NCI-H446 treated with DMSO at 0.1 percent for 48 hours (cell line): Measurements from ENCODE around the gene PTPRN2.

ENCODE experiments used
- DNase-seq: peaks from one replicate; lab custom pipeline; 2025; lab: John Stamatoyannopoulos, UW

PTPRN2 gene

DNA sequence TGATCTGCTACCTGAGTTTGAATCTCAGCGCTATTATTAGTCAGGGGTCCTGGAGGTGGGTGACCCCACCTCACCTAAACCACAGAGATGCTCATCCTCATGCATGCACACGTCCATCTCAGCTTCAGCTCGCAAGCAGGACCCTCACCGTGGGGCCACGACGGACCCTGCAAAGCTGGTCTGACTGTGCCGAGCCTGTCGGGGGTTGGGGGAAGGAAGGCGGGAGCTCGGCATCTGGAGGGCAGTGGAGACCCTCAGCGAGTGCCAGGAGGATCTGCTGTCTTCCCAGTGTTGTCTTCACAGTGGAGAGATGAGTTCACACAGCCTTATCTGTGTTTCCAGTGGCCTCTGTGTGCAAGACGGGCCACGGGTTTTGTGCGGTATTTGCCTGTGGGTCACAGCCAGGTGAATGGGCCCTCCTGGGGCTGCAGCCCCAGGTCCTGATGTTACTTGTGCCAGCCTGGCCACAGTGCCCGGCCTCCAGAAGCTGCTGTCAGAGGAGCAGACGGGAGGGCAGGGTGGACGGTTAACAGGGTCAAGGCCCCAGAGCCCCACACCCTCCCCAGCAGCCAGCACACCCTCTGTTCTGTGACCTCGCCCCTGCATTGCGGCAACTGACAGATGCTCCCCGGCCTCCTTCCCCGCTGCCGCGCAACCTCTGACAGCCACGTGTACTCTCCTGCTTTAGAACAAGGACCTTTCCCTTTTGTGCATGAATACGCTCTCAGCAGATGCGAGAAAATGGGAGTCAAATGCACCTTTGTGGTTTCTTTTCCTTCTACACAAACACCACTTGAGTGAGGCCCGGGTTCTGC lies 722.1 kb downstream of the PTPRN2 start:
- DNase-seq, result no peak

- DNase-seq, result no peak
Measured at GRCh38 chr7:157864911-157865310, 722.7 kb downstream of the PTPRN2 start.

- DNase-seq, result no peak
Measured at GRCh38 chr7:157863906-157864810, 723.5 kb downstream of the PTPRN2 start.

DNA sequence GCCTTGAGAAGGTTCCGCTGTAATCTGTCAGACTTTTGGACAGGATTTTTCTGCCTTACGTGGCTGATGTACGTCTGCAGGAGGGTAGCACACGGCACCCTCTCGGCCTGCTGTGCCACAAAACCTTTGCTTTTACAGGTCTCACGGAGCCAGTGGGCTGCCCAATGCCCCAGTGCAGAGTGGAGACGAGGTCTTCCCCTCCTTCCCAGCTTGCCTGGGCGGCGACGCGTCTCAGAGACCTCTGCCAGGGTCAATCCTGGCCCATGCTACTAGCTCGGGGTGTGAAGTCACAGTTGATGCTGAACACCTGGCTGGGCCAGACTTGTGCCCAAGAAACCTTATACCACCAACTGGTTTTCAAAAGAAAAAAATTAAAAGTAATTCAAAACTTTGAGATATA lies 724.4 kb downstream of the PTPRN2 start:
- no peak for DNase-seq

- no peak for DNase-seq
Measured at GRCh38 chr7:157862731-157863130, 724.9 kb downstream of the PTPRN2 start.

DNA sequence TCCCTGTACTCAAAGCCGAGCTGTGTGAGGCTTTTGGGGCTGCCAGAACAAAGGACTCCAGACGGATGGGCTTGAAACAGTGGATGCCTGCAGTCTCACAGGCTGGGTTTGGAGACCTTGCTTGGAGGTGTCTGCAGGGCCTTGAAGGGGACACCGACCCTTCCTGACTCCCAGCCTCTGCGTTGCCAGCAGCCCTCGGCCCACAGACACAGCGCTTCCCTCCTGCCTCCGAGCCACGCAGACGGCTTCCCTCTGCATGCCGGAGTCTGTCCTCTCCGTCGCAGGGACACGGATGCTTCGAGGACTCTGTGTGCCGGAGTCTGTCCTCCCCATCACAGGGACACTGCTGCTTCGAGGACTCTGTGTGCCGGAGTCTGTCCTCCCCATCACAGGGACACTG lies 726.1 kb downstream of the PTPRN2 start:
- no peak for DNase-seq

DNA sequence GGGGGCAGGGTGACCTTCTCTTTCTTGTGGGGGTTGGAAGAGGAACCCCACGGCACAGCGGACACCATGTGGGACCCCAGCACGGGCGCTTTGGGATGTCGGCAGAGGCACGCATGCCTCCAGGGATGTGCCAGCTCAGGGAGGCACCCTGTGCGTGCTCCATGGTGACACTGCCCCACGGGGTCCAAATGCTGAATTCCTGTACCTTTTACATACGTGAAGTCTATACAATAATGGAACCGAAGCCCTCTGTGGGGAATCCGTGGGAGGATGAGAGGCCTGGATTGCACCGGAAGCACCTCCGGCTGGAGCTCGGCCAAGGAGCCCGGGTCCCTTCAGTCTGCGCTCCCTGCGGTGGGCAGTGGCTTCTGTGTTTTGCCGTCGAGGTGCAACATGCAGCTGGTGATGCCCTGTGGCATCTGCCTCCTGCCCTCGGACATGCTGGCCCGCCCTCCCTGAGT lies 726.6 kb downstream of the PTPRN2 start:
- no peak for DNase-seq

GRCh38 chr7:157860406-157860805 lies 727.2 kb downstream of the PTPRN2 start:
- DNase-seq, result no peak

- no peak for DNase-seq
Measured at GRCh38 chr7:157859915-157860314, 727.7 kb downstream of the PTPRN2 start.

DNA sequence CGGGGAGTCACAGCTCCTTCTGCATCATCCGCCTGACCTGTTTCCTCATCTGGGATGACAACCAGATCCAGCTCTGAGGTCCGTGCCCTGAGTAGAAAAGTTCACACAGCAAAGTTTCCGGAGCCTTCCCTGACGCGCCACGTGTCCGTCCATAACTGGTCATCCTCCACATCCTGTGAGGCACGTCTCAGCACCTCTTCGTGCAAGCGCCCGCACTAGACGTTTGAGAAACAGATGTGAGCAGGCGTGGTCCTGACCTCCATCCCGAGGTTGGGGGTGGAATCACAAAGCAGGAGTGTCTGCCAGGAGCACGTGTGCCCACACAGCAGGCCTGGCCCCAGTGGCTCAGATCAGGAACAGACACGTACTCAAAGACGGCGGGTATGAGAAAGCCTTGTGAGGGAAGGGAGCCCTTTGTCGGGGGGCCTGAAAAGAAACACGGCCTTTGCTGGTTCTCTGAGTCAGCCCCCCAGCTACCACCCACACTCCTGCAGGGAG lies 730.0 kb downstream of the PTPRN2 start:
- no peak for DNase-seq

GRCh38 chr7:157856873-157857577 lies 730.6 kb downstream of the PTPRN2 start:
- DNase-seq, result no peak

GRCh38 chr7:157855452-157856213 lies 732.0 kb downstream of the PTPRN2 start:
- DNase-seq, result no peak

- DNase-seq, result no peak
Measured at GRCh38 chr7:157855016-157855415, 732.6 kb downstream of the PTPRN2 start.

- DNase-seq, result no peak
Measured at GRCh38 chr7:157854066-157854891, 733.3 kb downstream of the PTPRN2 start.

GRCh38 chr7:157853789-157854065 lies 733.9 kb downstream of the PTPRN2 start:
- DNase-seq, result no peak

DNA sequence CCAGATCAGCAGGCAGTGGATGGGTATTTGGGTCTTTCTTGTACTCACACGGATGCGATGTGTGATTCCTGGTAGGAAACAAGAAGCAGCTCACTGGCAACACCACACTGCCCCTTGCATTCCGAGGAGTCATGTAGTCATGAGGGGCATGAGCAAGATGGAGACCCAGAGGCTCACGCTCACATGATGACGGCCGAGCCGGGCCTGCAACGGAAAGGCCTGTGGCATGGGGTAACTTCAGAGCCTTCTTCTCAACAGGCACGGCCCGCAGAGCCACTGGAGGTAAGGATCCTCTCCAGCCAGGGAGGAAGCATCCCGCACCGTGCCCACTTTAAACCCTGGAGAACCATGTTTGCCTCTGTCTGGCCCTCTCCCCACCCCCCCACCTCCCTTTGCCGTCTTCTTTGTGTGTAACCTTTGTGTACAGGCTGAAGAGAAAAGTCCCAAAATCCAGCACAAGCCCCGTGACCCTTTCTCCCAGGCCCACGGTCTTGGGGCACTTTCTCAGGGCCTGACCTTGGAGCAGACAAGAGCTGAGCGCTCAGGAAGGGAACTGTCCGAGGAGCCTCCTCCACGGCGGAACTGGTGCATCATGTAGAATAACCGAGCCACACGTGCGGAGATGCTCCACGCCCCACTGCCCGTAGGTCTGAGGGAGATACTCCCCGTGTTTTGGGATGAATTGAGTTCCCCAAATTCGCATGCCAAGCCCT lies 734.4 kb downstream of the PTPRN2 start:
- no peak for DNase-seq

DNA sequence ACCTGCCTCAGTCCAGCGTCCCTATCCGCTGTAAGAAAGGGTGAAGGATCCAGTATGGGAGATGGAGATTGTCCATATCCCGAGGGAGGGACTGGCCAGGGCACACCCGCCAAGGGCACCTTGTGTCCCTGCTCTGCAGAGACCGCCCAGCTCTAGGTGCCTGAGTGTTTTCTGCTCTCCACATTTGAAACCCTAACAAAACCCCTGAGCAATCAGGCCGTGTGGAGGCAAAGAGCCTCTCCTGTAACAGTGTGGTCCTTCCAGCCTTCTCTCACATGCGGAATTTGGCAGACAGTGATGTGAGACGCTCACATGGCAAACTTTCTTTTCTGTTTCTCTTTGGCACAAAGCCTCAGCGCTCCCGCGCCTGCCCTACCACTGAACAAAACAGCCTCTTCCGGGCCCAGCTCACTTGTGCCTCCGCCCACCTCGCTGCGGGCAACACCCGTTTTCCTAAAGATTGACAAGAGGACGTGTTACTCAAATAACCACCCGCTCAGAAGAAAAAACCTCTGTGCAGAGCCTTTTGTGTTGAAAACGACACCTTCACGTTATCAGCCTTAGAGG lies 736.0 kb downstream of the PTPRN2 start:
- DNase-seq, result no peak

DNA sequence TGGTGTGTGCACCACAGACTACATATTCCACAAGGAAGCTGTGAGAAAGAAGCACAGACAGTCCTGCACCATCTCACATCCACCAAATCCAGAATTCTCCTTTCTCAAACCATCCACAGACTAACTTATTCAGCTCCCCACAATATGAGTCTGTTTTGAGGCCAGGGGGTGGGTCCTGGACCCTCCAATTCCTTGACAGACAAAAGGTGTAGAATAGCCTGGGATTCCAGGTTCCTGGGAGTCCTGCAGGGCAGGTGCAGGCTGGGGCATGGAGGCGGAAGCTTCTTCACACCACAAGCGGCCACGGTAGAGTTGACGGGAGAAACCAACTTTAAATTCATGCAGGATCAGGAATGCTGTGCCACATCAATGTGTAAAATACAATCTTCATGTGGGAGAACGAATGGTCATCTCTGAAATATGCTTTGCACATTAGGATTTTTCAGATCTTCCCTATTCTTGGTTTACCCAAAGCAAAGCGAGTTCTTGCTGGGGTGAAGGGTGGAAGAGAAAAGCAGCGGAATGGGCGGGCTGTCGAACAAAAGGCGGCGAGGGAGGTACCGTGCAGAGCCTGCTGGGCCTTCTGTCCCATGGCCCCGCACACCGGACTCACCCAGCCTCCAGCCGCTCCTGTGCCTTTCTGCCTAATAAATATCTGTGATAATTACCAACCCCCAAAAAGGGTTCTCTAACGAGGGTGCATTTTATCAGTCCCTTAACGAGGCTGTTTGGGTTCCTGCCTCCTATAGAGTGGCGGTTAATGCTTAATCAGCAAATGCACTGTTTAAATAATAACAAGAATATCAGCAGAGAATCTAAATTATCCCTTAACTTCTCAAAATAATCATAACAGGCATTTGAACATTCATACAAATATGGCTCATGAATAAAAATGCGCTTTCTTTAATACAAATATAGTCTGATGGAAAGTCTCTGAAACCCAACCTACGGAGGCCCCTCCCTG lies 736.9 kb downstream of the PTPRN2 start:
- DNase-seq, result no peak

DNA sequence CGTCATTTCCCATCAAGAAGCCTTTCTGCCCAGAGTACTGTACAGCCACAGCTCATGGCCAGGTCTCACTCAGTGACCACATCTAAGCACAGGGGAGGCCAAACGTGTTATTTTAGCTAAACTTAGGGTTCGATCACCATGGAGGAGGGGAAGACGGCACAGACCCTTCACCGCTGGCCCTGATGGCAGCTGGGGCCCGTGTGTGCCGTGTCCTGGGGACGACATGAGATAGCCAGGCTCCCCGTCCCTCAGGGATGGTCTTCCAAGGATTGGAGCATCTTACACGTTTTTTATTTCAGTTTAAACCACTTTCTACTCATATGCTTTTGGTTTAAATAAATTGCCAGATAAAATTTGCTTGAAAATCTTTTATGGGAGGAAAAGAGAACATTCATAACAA lies 737.9 kb downstream of the PTPRN2 start:
- no peak for DNase-seq
